Stimulated activated CD8-positive, alpha-beta memory T cell treated with anti-CD3 and anti-CD28 coated beads, Interleukin-7, amount 100 ng/mL, for 24 hours (primary cell): Measurements from ENCODE around the gene GDPD5.

Experiments
- DNase-seq: peaks from one replicate; pipeline ENCODE4 v3.0.0-alpha.2; 2020; ENCODE audit warnings: low read depth

The GDPD5 gene

GRCh38 chr11:75516140-75516539, 9.6 kb downstream of the GDPD5 start:
- DNase-seq: no peak

DNA sequence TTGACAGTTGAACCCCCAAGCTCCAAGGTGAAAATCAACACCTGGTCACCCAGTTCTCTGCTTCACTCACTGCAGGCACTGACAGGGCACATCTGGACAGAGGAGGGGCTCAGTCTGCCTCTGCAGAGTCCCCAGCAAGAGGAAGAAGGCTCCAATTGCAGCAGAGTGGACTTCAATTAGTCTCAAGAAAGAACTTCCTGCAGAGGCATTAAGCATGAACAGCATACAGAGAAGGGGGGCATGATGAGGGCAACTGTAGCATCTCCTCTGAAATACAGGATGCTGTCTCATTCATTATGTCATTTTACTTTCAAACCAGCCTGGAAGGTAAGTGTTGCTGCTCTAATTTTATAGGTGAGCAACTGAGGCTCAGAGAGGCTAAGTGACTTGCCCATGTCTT, 11.1 kb downstream of the GDPD5 start:
- DNase-seq: no peak

- no peak for DNase-seq
Observed at GRCh38 chr11:75513250-75513649, 12.5 kb downstream of the GDPD5 start.

DNA sequence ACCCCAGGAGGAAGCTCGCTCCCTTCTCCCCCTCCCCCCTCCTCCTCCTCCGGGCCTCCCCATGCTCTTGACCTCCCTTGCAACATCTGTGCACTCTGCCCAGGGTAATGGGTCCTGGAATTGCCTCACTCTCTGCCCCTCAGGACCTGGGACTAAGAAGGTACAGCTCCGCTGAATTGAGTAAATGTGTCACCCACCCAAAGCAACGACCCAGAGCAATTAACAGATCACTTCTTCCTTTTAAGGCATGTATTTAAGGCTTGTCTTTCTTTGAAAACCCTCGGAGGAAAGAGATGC, 15.1 kb downstream of the GDPD5 start:
- no peak for DNase-seq

DNA sequence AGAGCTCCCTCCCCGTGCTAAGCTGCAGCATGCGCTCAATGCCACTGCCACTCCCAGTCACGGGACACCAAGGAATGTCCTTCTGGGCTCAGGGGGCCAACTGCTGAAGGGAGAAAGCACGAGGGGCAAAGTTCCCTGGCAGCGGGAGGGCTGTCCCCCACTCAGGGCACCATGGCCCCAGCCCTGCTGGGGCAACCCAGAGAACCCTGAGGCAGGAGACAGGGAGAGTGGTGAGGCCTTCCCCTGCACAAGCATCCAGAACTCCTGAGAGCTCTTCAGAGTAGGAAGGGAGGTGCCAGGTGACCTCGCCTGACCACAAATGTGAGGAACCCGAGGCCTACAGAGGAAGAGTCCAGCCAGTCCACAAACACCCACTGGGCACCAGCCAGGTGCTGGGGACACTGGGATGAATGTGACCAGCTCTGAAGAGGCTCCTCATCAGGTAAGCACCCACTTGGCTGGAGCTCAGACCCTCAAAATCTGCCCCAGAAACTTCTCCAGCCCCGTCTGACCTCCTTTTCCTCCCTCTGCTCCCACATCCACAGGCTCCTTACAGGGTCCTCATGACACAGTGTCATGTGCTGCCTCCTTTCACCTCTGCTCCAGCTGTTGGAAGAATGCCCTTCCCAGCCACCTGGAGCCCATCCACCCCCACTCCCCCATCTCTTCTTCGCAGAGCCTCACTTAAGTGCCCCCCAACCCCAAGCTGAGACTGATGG, 15.6 kb downstream of the GDPD5 start:
- no peak for DNase-seq

DNA sequence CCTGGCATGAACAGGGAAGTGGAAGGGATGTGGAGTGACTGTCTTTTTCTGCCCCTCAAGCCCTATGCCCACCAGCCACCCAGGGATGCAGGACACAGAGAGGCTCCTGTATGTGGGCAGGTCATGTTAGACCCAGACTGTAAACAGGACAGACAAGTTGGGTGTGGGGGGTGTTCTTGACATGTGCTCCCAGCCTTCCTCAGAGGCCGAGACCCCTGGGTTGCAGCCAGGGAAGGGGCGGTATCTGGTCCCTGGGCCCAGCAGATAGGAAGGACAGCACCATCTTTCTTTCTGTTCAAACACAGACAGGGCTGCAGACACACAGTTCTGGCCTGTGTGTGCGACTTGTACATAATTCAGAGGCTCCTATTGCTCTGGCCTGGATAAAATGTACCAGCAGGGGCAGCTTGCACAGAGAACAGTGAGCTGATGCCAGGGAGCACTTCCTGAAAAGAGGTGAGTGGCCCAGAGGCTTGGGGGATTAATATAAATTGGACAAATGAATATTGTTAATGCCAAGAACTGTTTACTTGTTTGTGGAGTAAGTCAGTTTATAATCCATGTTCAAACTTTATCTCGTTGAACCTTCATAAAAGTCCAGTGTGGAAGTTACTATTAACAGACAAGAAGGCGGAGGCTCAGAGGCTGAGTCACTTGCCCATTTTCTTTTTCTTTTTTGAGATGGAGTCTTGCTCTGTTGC, 16.6 kb downstream of the GDPD5 start:
- DNase-seq: no peak

GRCh38 chr11:75508051-75508561, 17.6 kb downstream of the GDPD5 start:
- no peak for DNase-seq

DNA sequence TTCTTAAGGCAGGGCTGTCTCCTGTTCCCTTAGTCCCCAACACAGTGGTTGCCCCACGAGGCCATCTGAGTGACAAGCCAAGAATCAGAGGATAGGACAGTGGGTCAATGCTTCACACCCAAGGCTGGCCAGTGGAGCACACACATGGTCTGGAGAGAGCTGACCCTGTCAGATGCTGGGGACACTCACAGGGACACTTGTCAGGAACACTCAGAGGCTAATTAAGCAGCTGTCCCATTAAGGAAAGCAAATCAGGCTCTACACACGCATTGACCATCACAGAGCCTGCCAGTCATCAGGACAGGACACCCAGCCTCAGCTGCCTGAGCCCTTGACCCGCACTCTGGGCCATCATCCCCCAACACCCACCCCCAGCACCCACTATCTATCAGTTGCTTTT, 18.2 kb downstream of the GDPD5 start:
- DNase-seq: no peak

GRCh38 chr11:75506827-75507226, 18.9 kb downstream of the GDPD5 start:
- no peak for DNase-seq

- no peak for DNase-seq
Observed at GRCh38 chr11:75505916-75506692, 19.6 kb downstream of the GDPD5 start.

DNA sequence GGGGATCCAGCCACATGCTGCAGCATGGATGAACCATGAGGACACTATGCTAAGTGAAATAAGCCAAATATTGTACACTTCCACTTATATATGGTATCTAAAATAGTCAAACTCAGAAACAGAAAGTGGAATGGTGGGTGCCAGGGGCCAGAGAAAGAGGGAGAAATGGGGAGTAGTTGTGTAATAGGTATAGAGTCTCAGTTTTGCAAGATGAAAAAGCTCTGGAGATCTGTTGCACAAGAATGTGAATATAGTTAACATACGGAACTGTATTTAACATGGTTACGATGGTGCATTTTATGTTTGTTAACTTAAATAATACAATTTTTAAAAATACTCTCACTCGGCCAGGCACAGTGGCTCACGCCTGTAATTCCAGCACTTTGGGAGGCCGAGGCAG, 21.2 kb downstream of the GDPD5 start:
- no peak for DNase-seq

DNA sequence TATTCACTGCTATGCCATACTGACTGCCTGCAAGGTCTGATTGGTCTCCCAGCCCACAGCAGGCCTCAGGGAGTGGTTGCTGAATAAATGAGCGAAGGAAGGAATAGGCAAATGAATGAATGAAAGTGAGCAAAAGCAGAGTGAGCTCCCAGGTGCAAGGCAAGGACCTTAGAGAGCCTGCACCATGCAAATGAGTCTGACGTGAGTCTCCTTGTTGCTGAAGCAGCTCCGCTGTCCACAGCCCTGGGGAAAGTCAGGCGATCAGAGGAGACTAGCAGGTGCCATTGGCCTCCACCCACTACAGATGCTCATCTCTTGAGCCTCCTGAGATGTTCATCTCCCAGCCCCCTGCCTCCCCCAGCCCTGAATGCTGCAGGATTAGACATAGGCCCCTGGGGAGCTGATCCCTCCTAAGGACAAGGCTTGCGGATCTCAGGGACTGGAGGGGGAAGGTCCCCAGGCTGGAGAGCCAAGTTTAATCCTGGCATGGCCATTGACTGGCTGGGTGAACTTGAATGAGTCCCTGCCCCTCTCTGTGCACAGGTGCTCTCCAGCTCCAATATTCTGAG, 22.1 kb downstream of the GDPD5 start:
- DNase-seq: no peak

- no peak for DNase-seq
Observed at GRCh38 chr11:75502138-75502537, 23.6 kb downstream of the GDPD5 start.

DNA sequence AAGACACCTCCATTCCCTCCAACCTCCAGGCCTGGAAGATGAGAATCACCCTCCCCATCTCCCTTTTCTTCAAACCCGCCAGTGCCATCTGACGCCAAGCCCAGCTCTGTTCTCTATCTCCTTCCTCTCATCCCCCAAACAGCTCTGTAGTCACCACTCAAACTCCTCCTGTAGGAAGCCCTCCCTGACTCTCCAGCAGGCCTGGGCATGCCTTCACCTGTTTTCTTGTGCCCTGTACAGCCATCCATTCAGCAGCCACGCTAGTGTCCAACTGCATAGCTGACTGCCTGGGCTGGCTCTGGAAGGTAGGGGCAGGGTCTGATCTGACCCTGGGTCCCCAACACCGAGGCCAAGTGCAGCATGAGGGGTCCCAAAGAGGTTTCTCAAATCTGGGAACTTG, 25.0 kb downstream of the GDPD5 start:
- DNase-seq: no peak

GRCh38 chr11:75499423-75500190, 26.1 kb downstream of the GDPD5 start:
- DNase-seq: no peak

DNA sequence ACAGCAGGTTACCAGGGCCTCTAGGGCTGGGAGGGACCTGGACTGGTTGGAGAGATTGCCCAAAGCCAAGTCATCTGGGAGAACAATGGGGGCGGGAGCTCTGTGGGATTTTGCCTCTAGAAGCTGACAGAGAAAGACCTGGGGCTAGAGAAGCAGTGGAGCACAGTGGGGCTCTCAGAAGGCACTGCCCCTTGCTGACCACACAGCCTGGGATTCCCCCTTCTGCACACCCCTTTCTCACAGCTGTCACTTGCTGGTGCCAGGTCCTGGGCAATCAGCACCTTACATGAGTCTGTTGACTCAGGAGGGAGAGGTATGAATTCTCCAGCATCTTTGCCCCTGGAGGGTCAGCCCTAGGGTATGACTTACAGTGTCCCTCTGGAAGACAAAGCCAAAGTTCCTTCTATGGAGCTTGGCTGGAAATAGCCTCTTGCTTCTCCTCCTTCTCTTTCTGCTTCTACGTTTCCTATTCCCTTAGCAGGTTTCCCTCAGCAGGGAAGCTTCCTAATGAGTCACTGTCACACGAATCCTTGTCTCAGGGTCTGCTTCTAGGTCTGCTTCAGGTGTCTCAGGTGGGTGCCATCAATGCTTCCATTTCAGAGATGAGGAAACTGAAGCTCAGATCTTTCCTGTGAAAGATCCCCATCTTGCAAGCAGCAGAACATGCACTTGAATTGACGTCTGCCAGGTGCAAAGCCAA, 27.0 kb downstream of the GDPD5 start:
- no peak for DNase-seq

- DNase-seq: no peak
Observed at GRCh38 chr11:75497788-75498409, 27.8 kb downstream of the GDPD5 start.

DNA sequence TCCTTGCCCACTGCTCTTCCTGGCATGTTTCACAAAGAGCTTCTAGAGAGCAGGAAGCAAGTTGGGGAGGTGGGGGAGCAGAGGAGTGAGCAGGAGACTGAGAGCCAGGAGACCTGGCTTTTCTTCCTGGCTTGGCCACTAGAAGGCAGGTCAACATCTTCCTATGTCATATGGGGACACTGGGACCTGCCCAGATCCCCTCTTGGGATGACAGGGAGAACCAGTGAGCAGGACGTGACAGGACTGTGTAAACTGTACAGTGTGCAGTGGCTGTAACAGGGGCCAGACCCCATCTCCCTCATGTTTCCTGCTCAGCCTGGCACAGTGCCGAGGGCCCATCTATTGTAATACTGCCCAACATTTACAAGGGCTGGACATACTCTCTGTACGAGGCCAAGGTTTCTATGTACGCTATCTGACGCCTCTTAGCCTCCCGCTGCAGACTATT, 29.4 kb downstream of the GDPD5 start:
- DNase-seq: no peak

GRCh38 chr11:75495749-75496304, 29.9 kb downstream of the GDPD5 start:
- DNase-seq: no peak

DNA sequence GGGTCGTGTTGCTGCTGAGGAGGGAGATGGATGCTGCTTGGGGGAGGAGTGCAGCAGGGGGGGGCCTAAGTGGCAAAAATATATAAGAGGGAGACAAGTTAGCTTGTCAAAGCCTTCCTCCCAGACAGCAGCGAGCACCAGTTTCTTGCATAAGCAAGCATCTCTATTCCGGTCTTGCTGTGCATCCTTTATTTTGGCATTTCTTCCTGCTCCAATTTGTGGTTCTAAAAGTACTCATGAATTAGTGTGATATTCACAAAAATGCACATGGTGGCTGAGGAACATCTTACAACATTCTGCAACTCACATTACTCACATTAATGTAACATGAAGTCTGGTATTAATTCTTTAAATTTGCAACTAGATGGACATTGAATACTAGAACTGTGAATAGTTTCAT, 32.1 kb downstream of the GDPD5 start:
- DNase-seq: no peak
